PFSK-1 (cell line): Measurements from ENCODE around the gene REG4.

Experiments used
- FOXP2 ChIP-seq: optimal IDR thresholded peaks from 2 replicates; pipeline ENCODE3; 2011; ENCODE audit warnings: borderline replicate concordance, control low read depth, inconsistent platforms; ENCODE audit not compliant: insufficient read depth; ENCODE audit errors: extremely low read length, extremely low read depth
- POLR2AphosphoS5 ChIP-seq: IDR thresholded peaks from 2 replicates; pipeline ENCODE4 v1.6.1; 2012; ENCODE audit warnings: low read depth, mild to moderate bottlenecking, control low read depth, low read length, moderate library complexity
- REST ChIP-seq, 2 experiments: IDR thresholded peaks; 2 replicates each; pipeline versions ENCODE4 v1.6.1 to v1.8.0; 2011 to 2012; ENCODE audit warnings: low read depth in 2 of 2, low read length in 2 of 2, control low read depth in 1 of 2, inconsistent platforms in 1 of 2, mild to moderate bottlenecking in 1 of 2, moderate library complexity in 1 of 2; ENCODE audit not compliant: insufficient read depth in 1 of 2
- SIN3A ChIP-seq: IDR thresholded peaks from 2 replicates; pipeline ENCODE4 v1.6.1; 2012; ENCODE audit warnings: mild to moderate bottlenecking, low read length, moderate library complexity, borderline replicate concordance; ENCODE audit not compliant: insufficient read depth
- TAF1 ChIP-seq: IDR thresholded peaks from 2 replicates; pipeline ENCODE4 v1.6.1; 2012; ENCODE audit warnings: low read length, control low read depth, borderline replicate concordance; ENCODE audit not compliant: insufficient read depth

REG4 gene

GRCh38 chr1:119794876-119795240 is 16.4 kb downstream of the REG4 start:
- TF ChIP-seq REST (IDR thresholded peaks at IDR 0.05; ENCODE audit: insufficient read depth in 1 of 2, low read depth in 2 of 2, low read length in 2 of 2) (no peak), POLR2AphosphoS5 (no peak), SIN3A (no peak), TAF1 (no peak), FOXP2 (no peak)

- TF ChIP-seq FOXP2 (no peak), TAF1 (no peak)
Measured at GRCh38 chr1:119794230-119794875, 16.9 kb downstream of the REG4 start.

GRCh38 chr1:119791377-119791776 is 19.9 kb downstream of the REG4 start:
- TF ChIP-seq REST (IDR thresholded peaks at IDR 0.05; ENCODE audit: insufficient read depth in 1 of 2, low read depth in 2 of 2, low read length in 2 of 2) (no peak), FOXP2 (no peak), SIN3A (no peak), POLR2AphosphoS5 (no peak), TAF1 (no peak)

GRCh38 chr1:119790451-119791198 is 20.6 kb downstream of the REG4 start:
- TF ChIP-seq FOXP2 (no peak), SIN3A (no peak), POLR2AphosphoS5 (no peak), TAF1 (no peak), REST (IDR thresholded peaks at IDR 0.05; ENCODE audit: insufficient read depth in 1 of 2, low read depth in 2 of 2, low read length in 2 of 2) (no peak)

- TF ChIP-seq TAF1 (no peak), FOXP2 (no peak), REST (IDR thresholded peaks at IDR 0.05; ENCODE audit: insufficient read depth in 1 of 2, low read depth in 2 of 2, low read length in 2 of 2) (no peak), SIN3A (no peak), POLR2AphosphoS5 (no peak)
Measured at GRCh38 chr1:119787776-119788175, 23.5 kb downstream of the REG4 start.
